MCF 10A (cell line): ENCODE measurements around the gene BARX1. TPM values are rescaled to one million over a fixed set of nuclear protein-coding genes. Genes with fewer than 3 reads are reported as not detected.

Experiments used
- BruUV-seq: library from RNA; stranded (reverse); fragments of 400-500 nt; replicated peaks from 2 replicates; lab custom pipeline; 2021; lab: Mats Ljungman, UMichigan
- CTCF ChIA-PET: fragments of 300-600 bp; sonication (Branson Sonifier 250); formaldehyde crosslinking; extraction: SDS; loops from one replicate; lab custom pipeline; 2021; ENCODE audit warnings: antibody characterized with exemption, inconsistent platforms; lab: Yijun Ruan, JAX
- POLR2A ChIA-PET: fragments of 300-600, 350-650 bp; sonication (Branson Sonifier 250); formaldehyde crosslinking; extraction: SDS; loops from one replicate; lab custom pipeline; 2020; ENCODE audit warnings: antibody characterized with exemption, inconsistent platforms; lab: Yijun Ruan, JAX
- DNase-seq: peaks from one replicate; pipeline ENCODE4 v3.0.0-alpha.2; 2018; ENCODE audit not compliant: unreplicated experiment
- H3K27ac Mint-ChIP-seq: one replicate; pipeline ENCODE4 v1.8.0; 2022; ENCODE audit warnings: mild to moderate bottlenecking, low read depth, mixed read lengths; ENCODE audit not compliant: unreplicated experiment
- H3K27me3 Mint-ChIP-seq: one replicate; pipeline ENCODE4 v1.8.0; 2022; ENCODE audit warnings: mixed read lengths; ENCODE audit not compliant: insufficient read depth, unreplicated experiment
- H3K36me3 Mint-ChIP-seq: one replicate; pipeline ENCODE4 v1.8.0; 2022; ENCODE audit warnings: mild to moderate bottlenecking, moderate library complexity, mixed read lengths; ENCODE audit not compliant: insufficient read depth, unreplicated experiment
- H3K4me1 Mint-ChIP-seq: one replicate; pipeline ENCODE4 v1.8.0; 2022; ENCODE audit warnings: mixed read lengths; ENCODE audit not compliant: insufficient read depth, unreplicated experiment
- H3K4me3 Mint-ChIP-seq: one replicate; pipeline ENCODE4 v1.8.0; 2022; ENCODE audit warnings: mild to moderate bottlenecking, moderate library complexity, mixed read lengths; ENCODE audit not compliant: unreplicated experiment
- H3K9me3 Mint-ChIP-seq: one replicate; pipeline ENCODE4 v1.8.0; 2022; ENCODE audit warnings: mixed read lengths; ENCODE audit not compliant: unreplicated experiment
- CTCF ChIP-seq: fragments of 200-600 bp; IDR thresholded peaks from one replicate; pipeline ENCODE4 v1.8.0; 2022; ENCODE audit warnings: antibody characterized with exemption, mild to moderate bottlenecking; ENCODE audit not compliant: unreplicated experiment
- intact Hi-C: fragments of 100-400 bp; cut with micrococcal nuclease; formaldehyde crosslinking; loops from 2 replicates; pipeline ENCODE4 v1.14.1; 2022
- total RNA-seq: library from RNA; stranded (reverse); gene quantifications from 2 replicates; pipeline ENCODE4 v1.2.3, GENCODE V29; 2022

The BARX1 gene
- total RNA-seq, 1 experiment from 2014 or later, result 0.23 TPM

GRCh38 chr9:93903886-93904648 is 51.1 kb downstream of the BARX1 start:
- BruUV-seq, result no TSS peak
- intact Hi-C loops, result no loop called here
- H3K36me3 Mint-ChIP-seq, result no peaks in the 10 kb centered on the region
- no peak overlapping the region for H3K4me3 Mint-ChIP-seq
- no peaks in the 10 kb centered on the region for H3K9me3 Mint-ChIP-seq
- peaks cover 30% of the 10 kb centered on the region for H3K27me3 Mint-ChIP-seq
- H3K27ac Mint-ChIP-seq, result no peak overlapping the region
- POLR2A ChIA-PET, result no interaction called here
- DNase-seq, result no peak
- TF ChIP-seq CTCF, result no peak
- CTCF ChIA-PET, result interaction anchor here (0.7 kb wide), 1 partner anchor 1270 kb away, joined by 3 read pairs; no protein-coding TSS in a partner anchor
- H3K4me1 Mint-ChIP-seq, result no peaks in the 10 kb centered on the region

GRCh38 chr9:93902780-93903655 is 52.1 kb downstream of the BARX1 start:
- Mint-ChIP-seq H3K4me3 (no peak overlapping the region), H3K27me3 (peaks cover 30% of the 10 kb centered on the region), H3K9me3 (no peaks in the 10 kb centered on the region), H3K36me3 (no peaks in the 10 kb centered on the region), H3K27ac (no peak overlapping the region), H3K4me1 (no peaks in the 10 kb centered on the region)
- BruUV-seq, result no TSS peak
- intact Hi-C loops, result no loop called here
- no peak for DNase-seq
- ChIA-PET CTCF (interaction anchor here (0.7 to 0.9 kb wide), 2 partner anchors 11 to 1269 kb away, joined by 3 read pairs; no protein-coding TSS in a partner anchor), POLR2A (no interaction called here)
- no peak for TF ChIP-seq CTCF

- Mint-ChIP-seq H3K4me3 (no peak overlapping the region), H3K27me3 (peaks cover 30% of the 10 kb centered on the region), H3K27ac (no peak overlapping the region), H3K36me3 (no peaks in the 10 kb centered on the region), H3K4me1 (no peaks in the 10 kb centered on the region), H3K9me3 (no peaks in the 10 kb centered on the region)
- ChIA-PET CTCF (no interaction called here), POLR2A (no interaction called here)
- no peak for TF ChIP-seq CTCF
- no TSS peak for BruUV-seq
- DNase-seq, result no peak
- intact Hi-C loops, result no loop called here
These were observed 52.9 kb downstream of the BARX1 start for GRCh38 chr9:93902051-93902779.

Other genes starting within 250 kb of the BARX1 start
- 42.2 and 49.9 TPM in 2 replicates for gene PTPDC1, start 129.1 kb upstream of the BARX1 start, total RNA-seq